B cell (primary cell): ENCODE data around the gene FADS2. TPM values are rescaled to one million over a fixed set of nuclear protein-coding genes. Genes with fewer than 3 reads are reported as not detected.

ENCODE experiments used
- ATAC-seq: fragments of 200-7000 bp; cut with Tn5 transposase; one replicate; pipeline ENCODE4 v1.10.0; 2021; ENCODE audit warnings: low read depth, mild to moderate bottlenecking, moderate number of reproducible peaks, moderate library complexity
- CTCF ChIA-PET: fragments of 350-600 bp; sonication (Branson Sonifier 250); formaldehyde crosslinking; loops from one replicate; lab custom pipeline; 2021; ENCODE audit warnings: antibody characterized with exemption, inconsistent platforms; lab: Charles Lee
- POLR2A ChIA-PET: fragments of 350-600 bp; sonication (Branson Sonifier 250); formaldehyde crosslinking; loops from one replicate; lab custom pipeline; 2021; ENCODE audit warnings: antibody characterized with exemption; lab: Charles Lee
- DNase-seq: peaks from one replicate; pipeline ENCODE4 v3.0.0; 2013
- H2AFZ ChIP-seq: 2 replicates; pipeline ENCODE4 v1.6.1; 2012; ENCODE audit warnings: mild to moderate bottlenecking, low read depth, low read length; ENCODE audit not compliant: insufficient read depth, poor library complexity, severe bottlenecking
- H3K27ac ChIP-seq, 2 donors: 1 replicate in 1 of 2; 2 replicates in 1 of 2; pipeline ENCODE4 v1.5.1; 2012 to 2013; ENCODE audit warnings: low read length in 2 of 2, mild to moderate bottlenecking in 2 of 2, moderate library complexity in 1 of 2
- H3K27me3 ChIP-seq, 4 experiments: fragments of 200-600 bp in 1 of 4; sonication (generic) in 1 of 4; replicated peaks in 1 of 4; 1 replicate in 2 of 4; 2 replicates in 2 of 4; pipeline versions ENCODE4 v1.6.1 to v1.7.0; 2013 to 2016; ENCODE audit warnings: low read length in 3 of 4, mild to moderate bottlenecking in 2 of 4, mixed read lengths in 1 of 4, moderate library complexity in 1 of 4; ENCODE audit not compliant: insufficient read depth in 4 of 4, control insufficient read depth in 3 of 4; ENCODE audit errors: control extremely low read depth in 1 of 4
- H3K36me3 ChIP-seq, 2 experiments: replicated peaks in 1 of 2; 1 replicate in 1 of 2; 2 replicates in 1 of 2; pipeline versions ENCODE4 v1.6.1 to v1.7.1; 2013; ENCODE audit warnings: low read length in 1 of 2; ENCODE audit not compliant: insufficient read depth in 2 of 2, control insufficient read depth in 1 of 2; ENCODE audit errors: control extremely low read depth in 1 of 2, extremely low read depth in 1 of 2
- H3K4me1 ChIP-seq, 2 donors: fragments of 200-600 bp in 1 of 2; sonication (generic) in 1 of 2; 1 replicate in 1 of 2; 2 replicates in 1 of 2; pipeline versions ENCODE4 v1.5.1 to v1.6.1; 2013 to 2017; ENCODE audit warnings: low read length in 2 of 2; ENCODE audit not compliant: control insufficient read depth in 2 of 2, insufficient read depth in 2 of 2
- H3K4me2 ChIP-seq: replicated peaks from 2 replicates; pipeline ENCODE3; 2012; ENCODE audit warnings: mild to moderate bottlenecking, low read depth, low read length; ENCODE audit not compliant: poor library complexity, severe bottlenecking
- H3K4me3 ChIP-seq, 5 experiments: fragments of 200-600 bp in 1 of 5; sonication (generic) in 1 of 5; 1 replicate in 3 of 5; 2 replicates in 2 of 5; pipeline versions ENCODE4 v1.5.1 to v1.7.0; 2011 to 2016; ENCODE audit warnings: low read length in 4 of 5, mild to moderate bottlenecking in 4 of 5, low read depth in 2 of 5, control low read depth in 1 of 5, moderate library complexity in 1 of 5; ENCODE audit not compliant: insufficient read depth in 1 of 5; ENCODE audit errors: control extremely low read depth in 1 of 5, extremely low read depth in 1 of 5
- H3K79me2 ChIP-seq: fragments of 200-600 bp; sonication (generic); one replicate; pipeline ENCODE4 v1.6.0; 2016; ENCODE audit warnings: low read length; ENCODE audit not compliant: control insufficient read depth, insufficient read depth
- H3K9ac ChIP-seq: fragments of 200-600 bp; sonication (generic); 2 replicates; pipeline ENCODE4 v1.6.1; 2017; ENCODE audit warnings: mild to moderate bottlenecking, low read length, moderate library complexity
- H3K9me3 ChIP-seq, 3 donors: one replicate each; pipeline versions ENCODE4 v1.6.1 to v1.7.1; 2013; ENCODE audit warnings: low read length in 2 of 3; ENCODE audit not compliant: control insufficient read depth in 2 of 3, insufficient read depth in 1 of 3; ENCODE audit errors: control extremely low read depth in 1 of 3
- H4K20me1 ChIP-seq: 2 replicates; pipeline ENCODE4 v1.6.0; 2012; ENCODE audit warnings: mild to moderate bottlenecking, low read length; ENCODE audit not compliant: insufficient read depth, control insufficient read depth, poor library complexity, severe bottlenecking
- H3K27ac Mint-ChIP-seq: one replicate; pipeline ENCODE4 v1.8.0; 2021; ENCODE audit warnings: mixed read lengths
- H3K27me3 Mint-ChIP-seq: one replicate; pipeline ENCODE4 v1.8.0; 2021; ENCODE audit warnings: mixed read lengths
- H3K4me1 Mint-ChIP-seq: one replicate; pipeline ENCODE4 v1.8.0; 2021; ENCODE audit warnings: mixed read lengths
- H3K4me3 Mint-ChIP-seq: one replicate; pipeline ENCODE4 v1.8.0; 2021; ENCODE audit warnings: mixed read lengths
- H3K9me3 Mint-ChIP-seq: one replicate; pipeline ENCODE4 v1.8.0; 2022; ENCODE audit warnings: mixed read lengths; ENCODE audit not compliant: insufficient read depth
- CTCF ChIP-seq: fragments of 200-600 bp; IDR thresholded peaks from one replicate; pipeline ENCODE4 v1.8.0; 2022; ENCODE audit warnings: antibody characterized with exemption, mild to moderate bottlenecking
- EZH2 ChIP-seq: IDR thresholded peaks from 2 replicates; pipeline ENCODE4 v1.6.1; 2012; ENCODE audit warnings: borderline replicate concordance, low read depth, mild to moderate bottlenecking, moderate library complexity, low read length; ENCODE audit not compliant: insufficient read depth, poor library complexity, severe bottlenecking
- WGBS: methylation state at CpG from one replicate; pipeline ENCODE4 v1.1.5; 2013; ENCODE audit warnings: missing lambda C conversion rate; ENCODE audit not compliant: insufficient coverage; 5-methylcytosine and 5-hydroxymethylcytosine counted together
- intact Hi-C: fragments of 100-400 bp; cut with micrococcal nuclease; formaldehyde crosslinking; loops from one replicate; pipeline ENCODE4 v1.10.0; 2022
- polyA plus RNA-seq: library from polyadenylated mRNA; depleted of rRNA; stranded (reverse); fragments of >200 nt; gene quantifications from 2 replicates; pipeline ENCODE4 v1.2.3, GENCODE V29; 2012
- total RNA-seq, 2 donors: library from RNA; stranded (reverse); fragments of 120-200 nt in 1 of 2; gene quantifications; 1 replicate in 1 of 2; 2 replicates in 1 of 2; pipeline versions ENCODE4 v1.2.3 to v1.2.4, GENCODE V29; 2013 to 2022

The FADS2 gene
- total and polyA plus RNA-seq, 2 donors (not counting 1 experiment from before 2014, with no cell fraction given) = 1.5 to 5.9 TPM

GRCh38 chr11:61883947-61884346 lies 55.8 kb downstream of the FADS2 start:
- Histone ChIP-seq H3K4me1 (peaks cover 29 to 55% of the 10 kb centered on the region in 2 donors), H3K4me2 (no peak overlapping the region), H3K4me3 (no peak overlapping the region), H3K36me3 (peaks cover 0 to under 1% of the 10 kb centered on the region in 2 experiments), H3K9ac (no peak overlapping the region), H3K9me3 (peaks cover 0 to 11% (median 0%) of the 10 kb centered on the region in 3 donors), H3K27me3 (no peaks in the 10 kb centered on the region), H2AFZ (no peak overlapping the region), H3K79me2 (peaks cover 44% of the 10 kb centered on the region), H3K27ac (no peak overlapping the region), H4K20me1 (peaks cover 30% of the 10 kb centered on the region)
- H3K27ac Mint-ChIP-seq = peak overlapping the region; percentile 47
- DNase-seq = no peak
- POLR2A ChIA-PET = no interaction called here
- no peak for ATAC-seq
- no peaks in the 10 kb centered on the region for H3K9me3 Mint-ChIP-seq
- 100% methylated on average over 2 of the region's 5 CpGs for WGBS
- H3K4me3 Mint-ChIP-seq = no peak overlapping the region
- CTCF ChIA-PET = interaction anchor here (0.8 to 17.9 kb wide), 6 partner anchors 13 to 200 kb away, joined by 3 to 307 read pairs (median 79); partner anchors contain the start of gene BEST1
- H3K27me3 Mint-ChIP-seq = no peaks in the 10 kb centered on the region
- H3K4me1 Mint-ChIP-seq = peaks cover 54% of the 10 kb centered on the region
- no peak for TF ChIP-seq CTCF
- no peak for TF ChIP-seq EZH2
- intact Hi-C loops = no loop called here

- Histone ChIP-seq H3K36me3 (no peaks in the 10 kb centered on the region), H3K4me3 (no peak overlapping the region), H3K4me2 (no peak overlapping the region), H3K27me3 (no peaks in the 10 kb centered on the region), H4K20me1 (peaks cover 35% of the 10 kb centered on the region), H3K9ac (no peak overlapping the region), H3K27ac (no peak overlapping the region), H3K79me2 (peaks cover 54% of the 10 kb centered on the region), H3K4me1 (peaks cover 21 to 48% of the 10 kb centered on the region in 2 donors), H3K9me3 (peaks cover 0 to 11% (median 0%) of the 10 kb centered on the region in 3 donors), H2AFZ (no peak overlapping the region)
- ATAC-seq (no peak), DNase-seq (no peak)
- WGBS = 100% methylated on average over 6 of the region's 7 CpGs
- ChIA-PET CTCF (interaction anchor here (1.3 to 9.2 kb wide), 4 partner anchors 12 to 196 kb away, joined by 4 to 144 read pairs (median 10); no protein-coding TSS in a partner anchor), POLR2A (no interaction called here)
- peaks cover 49% of the 10 kb centered on the region for H3K4me1 Mint-ChIP-seq
- H3K27me3 Mint-ChIP-seq = no peaks in the 10 kb centered on the region
- intact Hi-C loops = no loop called here
- H3K9me3 Mint-ChIP-seq = no peaks in the 10 kb centered on the region
- H3K27ac Mint-ChIP-seq = no peak overlapping the region
- TF ChIP-seq EZH2 (no peak), CTCF (no peak)
- no peak overlapping the region for H3K4me3 Mint-ChIP-seq
Measured at GRCh38 chr11:61885166-61885778, 57.2 kb downstream of the FADS2 start.
